ENCODE results near the gene GALNT2.

The GALNT2 gene

DNA sequence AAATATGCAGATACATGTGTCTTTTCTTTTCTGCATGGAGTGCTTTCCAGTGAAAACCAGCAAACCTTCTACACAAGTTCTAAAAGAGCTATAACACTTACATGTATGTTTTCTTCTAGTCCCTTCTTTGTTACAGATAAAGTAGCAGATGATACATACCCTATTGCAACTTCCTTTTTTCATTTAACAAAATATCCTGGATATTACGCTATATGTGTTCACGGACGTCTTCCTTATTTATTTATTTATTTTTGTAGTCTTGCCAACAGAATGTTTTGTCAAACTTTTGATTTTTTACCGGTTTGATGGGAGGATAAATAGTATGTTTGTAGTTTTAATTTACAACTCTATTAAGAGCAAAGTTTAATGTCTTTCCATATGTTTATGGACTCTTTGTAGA, 5.2 kb upstream of the GALNT2 start:
- Histone ChIP-seq H3K27ac (no peak overlapping the region), H3K27me3 (no peaks in the 10 kb centered on the region), H3K4me2 (no peak overlapping the region), H3K9ac (no peak overlapping the region), H3K9me3 (peaks cover 32% of the 10 kb centered on the region), H3K4me1 (0 out of 2 replicates have a peak, but pooled peaks cover 8% of the 10 kb centered on the region), H3K4me3 (no peak overlapping the region), H4K20me1 (no peaks in the 10 kb centered on the region), H3K36me3 (no peaks in the 10 kb centered on the region)
- no peak for TF ChIP-seq Cebpa-rat (IDR thresholded peaks at IDR 0.05)

- Histone ChIP-seq H3K36me3 (no peaks in the 10 kb centered on the region), H3K4me3 (no peak overlapping the region), H3K27ac (no peak overlapping the region), H3K4me2 (no peak overlapping the region), H4K20me1 (peaks cover 1% of the 10 kb centered on the region), H3K27me3 (no peaks in the 10 kb centered on the region), H3K9ac (no peak overlapping the region), H3K4me1 (0 out of 2 replicates have a peak, but pooled peaks cover 2% of the 10 kb centered on the region), H3K9me3 (peaks cover 32% of the 10 kb centered on the region)
- no peak for TF ChIP-seq Cebpa-rat (IDR thresholded peaks at IDR 0.05)
Observed at GRCh38 chr1:230062521-230062920, 4.5 kb upstream of the GALNT2 start.

DNA sequence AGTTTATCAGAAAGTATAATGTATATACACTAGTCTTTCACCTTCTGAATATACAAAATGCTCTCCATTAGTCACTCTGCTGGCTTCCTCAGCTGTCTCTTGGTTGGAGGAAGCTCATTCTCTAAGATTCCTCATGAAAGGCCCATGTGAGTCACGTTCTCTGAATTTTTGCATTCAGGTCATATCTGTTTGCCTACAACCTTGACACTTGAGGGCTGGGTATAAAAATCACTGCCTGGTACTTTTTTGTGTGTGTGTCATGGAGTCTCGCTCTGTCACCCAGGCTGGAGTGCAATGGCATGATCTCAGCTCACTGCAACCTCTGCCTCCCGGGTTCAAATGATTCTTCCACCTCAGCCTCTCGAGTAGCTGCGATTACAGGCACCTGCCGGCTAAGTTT, 2.8 kb upstream of the GALNT2 start:
- H3K4me1 ChIP-seq: peaks cover 2% of the 10 kb centered on the region

DNA sequence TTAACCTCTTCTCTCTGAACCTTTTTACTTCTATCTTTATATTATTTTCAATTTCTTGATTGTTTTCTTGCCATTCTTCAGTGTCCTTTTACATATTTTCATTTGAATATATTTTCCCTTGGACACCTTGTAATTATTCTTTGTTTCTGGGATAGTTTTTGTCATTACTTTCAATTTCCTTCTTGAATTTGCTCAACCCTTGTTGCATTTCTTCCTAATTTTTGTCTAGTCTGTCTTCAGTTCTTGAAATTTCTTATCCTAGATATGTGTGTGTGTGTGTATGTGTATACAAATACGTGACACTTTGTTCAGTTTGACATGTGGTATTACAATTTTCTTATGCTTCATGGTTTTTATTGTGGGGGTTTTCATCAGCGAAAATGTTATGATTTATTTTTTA, 1.9 kb upstream of the GALNT2 start:
- Histone ChIP-seq H4K20me1 (peaks cover 28% of the 10 kb centered on the region), H3K27ac (no peak overlapping the region), H3K27me3 (no peaks in the 10 kb centered on the region), H3K4me2 (no peak overlapping the region), H3K4me3 (no peak overlapping the region), H3K9me3 (peaks cover 32% of the 10 kb centered on the region), H3K4me1 (peaks cover 10% of the 10 kb centered on the region), H3K36me3 (no peaks in the 10 kb centered on the region), H3K9ac (no peak overlapping the region)
- no peak for TF ChIP-seq Cebpa-rat (IDR thresholded peaks at IDR 0.05)

More for the DNA sequence above, 2.8 kb upstream of the GALNT2 start:
- no peak overlapping the region for H3K4me3 ChIP-seq
- no peak overlapping the region for H3K27ac ChIP-seq
- H3K27me3 ChIP-seq: no peaks in the 10 kb centered on the region
- no peak overlapping the region for H3K4me2 ChIP-seq
- no peak overlapping the region for H3K9ac ChIP-seq
- peaks cover 32% of the 10 kb centered on the region for H3K9me3 ChIP-seq
- peaks cover 19% of the 10 kb centered on the region for H4K20me1 ChIP-seq
- no peak for TF ChIP-seq Cebpa-rat (IDR thresholded peaks at IDR 0.05)
- no peaks in the 10 kb centered on the region for H3K36me3 ChIP-seq

GRCh38 chr1:230065571-230065970, 1.5 kb upstream of the GALNT2 start:
- no peak overlapping the region for H3K4me2 ChIP-seq
- no peak overlapping the region for H3K27ac ChIP-seq
- H3K9ac ChIP-seq: no peak overlapping the region

GRCh38 chr1:230066031-230066430, 1.0 kb upstream of the GALNT2 start:
- H3K36me3 ChIP-seq: no peaks in the 10 kb centered on the region
- H3K4me1 ChIP-seq: peaks cover 19% of the 10 kb centered on the region
- TF ChIP-seq Cebpa-rat (IDR thresholded peaks at IDR 0.05): no peak
- H3K9ac ChIP-seq: no peak overlapping the region
- peaks cover 37% of the 10 kb centered on the region for H4K20me1 ChIP-seq
- no peak overlapping the region for H3K27ac ChIP-seq
- H3K4me3 ChIP-seq: peak overlapping the region; percentile 87
- H3K9me3 ChIP-seq: peaks cover 27% of the 10 kb centered on the region
- H3K4me2 ChIP-seq: peak overlapping the region; percentile 88
- no peaks in the 10 kb centered on the region for H3K27me3 ChIP-seq

More at GRCh38 chr1:230065571-230065970, 1.5 kb upstream of the GALNT2 start:
- H3K9me3 ChIP-seq: peaks cover 31% of the 10 kb centered on the region
- no peaks in the 10 kb centered on the region for H3K36me3 ChIP-seq
- no peaks in the 10 kb centered on the region for H3K27me3 ChIP-seq
- peaks cover 32% of the 10 kb centered on the region for H4K20me1 ChIP-seq
- no peak overlapping the region for H3K4me3 ChIP-seq
- peaks cover 14% of the 10 kb centered on the region for H3K4me1 ChIP-seq
- no peak for TF ChIP-seq Cebpa-rat (IDR thresholded peaks at IDR 0.05)

GRCh38 chr1:230067419-230067870, 407 bp downstream of the GALNT2 start:
- no peak for TF ChIP-seq Cebpa-rat (IDR thresholded peaks at IDR 0.05)
- Histone ChIP-seq H3K9me3 (peaks cover 22% of the 10 kb centered on the region), H3K36me3 (peaks cover 1% of the 10 kb centered on the region; the same call in 1 of the 2 replicates), H4K20me1 (peaks cover 51% of the 10 kb centered on the region), H3K4me3 (peak overlapping the region; percentile 87), H3K9ac (peak overlapping the region; percentile 95), H3K4me2 (peak overlapping the region; percentile 86), H3K27ac (peak overlapping the region; percentile 94), H3K27me3 (no peaks in the 10 kb centered on the region), H3K4me1 (peaks cover 33% of the 10 kb centered on the region)

DNA sequence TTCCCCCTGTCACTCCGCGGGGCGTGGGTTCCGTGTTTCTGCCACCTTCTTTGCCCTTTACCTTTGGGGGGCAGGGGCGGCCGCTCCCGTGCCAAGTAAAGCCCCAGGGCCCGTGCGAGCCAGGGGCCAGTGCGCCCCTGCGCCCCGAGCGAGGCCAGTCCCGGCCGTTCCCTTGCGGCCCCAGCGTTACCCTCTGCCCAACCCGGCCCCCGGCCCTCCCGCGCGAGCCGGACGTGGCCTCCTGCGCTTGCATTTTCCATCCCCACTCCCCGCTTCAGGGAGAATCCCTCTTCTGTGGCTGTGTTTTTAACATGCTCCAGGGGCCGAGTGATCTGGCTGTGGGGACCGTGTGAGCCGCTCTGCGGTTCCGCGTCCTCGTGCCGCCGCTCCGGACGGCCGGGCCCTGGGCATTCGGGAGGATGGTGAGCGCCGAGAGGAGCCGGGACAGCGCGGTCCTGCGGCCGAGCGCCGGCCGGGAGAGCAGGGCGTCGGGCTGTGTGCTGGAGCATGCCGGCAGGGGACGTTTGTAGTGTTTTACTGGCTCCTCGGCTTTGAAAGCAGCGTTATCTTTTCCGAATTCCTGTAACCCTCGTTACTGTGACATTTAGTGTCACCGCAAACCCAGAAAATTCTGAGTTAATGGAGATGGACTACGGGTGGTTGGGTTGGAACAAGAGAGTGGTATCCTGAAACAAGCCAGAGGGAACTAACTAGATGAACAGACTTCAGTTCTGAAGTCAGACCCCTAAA, 1.0 kb downstream of the GALNT2 start:
- Histone ChIP-seq H4K20me1 (peaks cover 57% of the 10 kb centered on the region), H3K36me3 (peaks cover 7% of the 10 kb centered on the region), H3K9ac (peak overlapping the region; percentile 95), H3K9me3 (peaks cover 16% of the 10 kb centered on the region), H3K4me3 (peak overlapping the region; percentile 87), H3K27ac (peak overlapping the region; percentile 94), H3K27me3 (no peaks in the 10 kb centered on the region), H3K4me2 (peak overlapping the region; percentile 86), H3K4me1 (peaks cover 39% of the 10 kb centered on the region)
- TF ChIP-seq Cebpa-rat (IDR thresholded peaks at IDR 0.05): no peak

DNA sequence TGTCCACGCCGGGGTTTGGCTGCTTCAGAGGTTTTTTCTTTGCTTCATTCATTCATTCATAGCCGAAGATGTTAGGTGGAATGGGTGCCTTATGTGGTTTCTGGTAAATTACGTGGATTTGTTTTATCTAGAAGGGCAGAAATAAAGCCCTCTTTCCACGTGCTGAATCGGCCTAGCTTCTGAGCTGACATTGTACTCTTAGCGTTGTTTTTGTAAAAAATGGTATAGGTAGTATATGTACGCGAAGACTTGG, 1.5 kb downstream of the GALNT2 start:
- Histone ChIP-seq H3K4me1 (peaks cover 44% of the 10 kb centered on the region), H3K9me3 (peaks cover 11% of the 10 kb centered on the region)

DNA sequence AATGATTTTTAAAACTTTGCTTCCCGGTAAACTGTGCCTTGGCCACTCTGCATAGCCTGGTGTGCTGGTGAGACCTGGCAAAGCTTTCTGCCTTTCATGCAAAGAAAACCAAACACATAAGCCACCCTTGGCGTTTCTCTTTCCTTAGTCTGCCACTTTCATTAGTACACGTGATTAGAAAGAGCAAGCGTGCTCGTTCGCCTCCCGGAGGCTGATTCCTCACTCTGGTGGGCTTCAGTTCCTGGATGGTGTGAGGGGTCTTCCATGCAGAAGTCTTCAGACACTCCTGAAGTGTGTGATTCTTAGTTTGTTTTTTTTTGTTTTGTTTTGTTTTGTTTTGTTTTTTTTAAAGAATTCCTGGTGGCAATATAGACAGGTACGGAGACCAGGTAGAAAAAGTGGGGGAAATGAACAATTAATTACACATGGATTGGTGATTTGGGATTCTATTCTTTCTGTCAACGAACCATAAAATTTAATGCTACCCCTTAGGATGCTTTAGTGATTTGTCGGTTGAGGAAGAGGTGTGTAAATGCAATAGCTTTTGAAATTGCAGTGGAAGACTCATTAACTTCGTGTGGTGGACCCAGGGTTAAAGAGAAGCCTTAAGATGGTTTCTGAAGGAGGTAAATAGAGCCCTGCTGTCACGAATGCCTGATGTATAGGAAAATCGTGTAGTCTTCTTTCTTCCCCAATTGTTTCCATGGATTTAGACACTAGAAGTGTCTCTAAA, 2.1 kb downstream of the GALNT2 start:
- Histone ChIP-seq H3K4me3 (peak overlapping the region; percentile 87), H3K27ac (peak overlapping the region; percentile 94), H3K27me3 (no peaks in the 10 kb centered on the region), H3K4me1 (peaks cover 50% of the 10 kb centered on the region), H3K9ac (peak overlapping the region; percentile 95), H3K9me3 (peaks cover 6% of the 10 kb centered on the region), H4K20me1 (peaks cover 67% of the 10 kb centered on the region), H3K4me2 (peak overlapping the region; percentile 86), H3K36me3 (peaks cover 15% of the 10 kb centered on the region)
- TF ChIP-seq Cebpa-rat (IDR thresholded peaks at IDR 0.05): no peak

More for the DNA sequence above, 1.5 kb downstream of the GALNT2 start:
- H3K27ac ChIP-seq: peak overlapping the region; percentile 94
- peaks cover 62% of the 10 kb centered on the region for H4K20me1 ChIP-seq
- peak overlapping the region; percentile 95 for H3K9ac ChIP-seq
- H3K4me3 ChIP-seq: peak overlapping the region; percentile 87
- H3K36me3 ChIP-seq: peaks cover 12% of the 10 kb centered on the region
- H3K4me2 ChIP-seq: peak overlapping the region; percentile 86
- TF ChIP-seq Cebpa-rat (IDR thresholded peaks at IDR 0.05): no peak
- no peaks in the 10 kb centered on the region for H3K27me3 ChIP-seq
